PC-3 (cell line): ENCODE measurements around the gene RFX7. TPM values are rescaled to one million over a fixed set of nuclear protein-coding genes. Genes with fewer than 3 reads are reported as not detected.

Source experiments
- ATAC-seq: fragments of 200-7000 bp; cut with Tn5 transposase; 2 replicates; pipeline ENCODE4 v1.9.1; 2020; ENCODE audit warnings: mild to moderate bottlenecking, moderate library complexity
- BruUV-seq: library from RNA; stranded (reverse); fragments of 400-500 nt; replicated peaks from 2 replicates; lab custom pipeline; 2021; lab: Mats Ljungman, UMichigan
- CTCF ChIA-PET: fragments of 300-600 bp; sonication (Branson Sonifier 250); formaldehyde crosslinking; loops from one replicate; lab custom pipeline; 2022; ENCODE audit warnings: antibody characterized with exemption; lab: Charles Lee
- POLR2A ChIA-PET: fragments of 300-600 bp; sonication (Branson Sonifier 250); formaldehyde crosslinking; loops from one replicate; lab custom pipeline; 2022; ENCODE audit warnings: antibody characterized with exemption; ENCODE audit not compliant: unreplicated experiment; lab: Charles Lee
- DNase-seq: peaks from one replicate; pipeline ENCODE4 v3.0.0-alpha.2; 2015
- H2AFZ ChIP-seq: fragments of 300-600 bp; sonication (generic); 2 replicates; pipeline ENCODE4 v1.6.0; 2016; ENCODE audit warnings: antibody characterized with exemption, low read length
- H3F3A ChIP-seq: fragments of 300-600 bp; sonication (generic); one replicate; pipeline ENCODE4 v1.6.0; 2017; ENCODE audit warnings: antibody characterized with exemption, low read length, control low read depth, mild to moderate bottlenecking; ENCODE audit not compliant: unreplicated experiment
- H3K27ac ChIP-seq: fragments of 300-600 bp; sonication (generic); 2 replicates; pipeline ENCODE4 v1.5.1; 2016; ENCODE audit warnings: mild to moderate bottlenecking, low read length
- H3K27me3 ChIP-seq: fragments of 300-600 bp; sonication (generic); 2 replicates; pipeline ENCODE4 v1.6.1; 2016; ENCODE audit warnings: low read length, mixed read lengths
- H3K36me3 ChIP-seq: fragments of 300-600 bp; sonication (generic); 2 replicates; pipeline ENCODE4 v1.6.1; 2016; ENCODE audit warnings: low read depth, mixed run types, low read length, mixed read lengths
- H3K4me1 ChIP-seq: fragments of 300-600 bp; sonication (generic); 2 replicates; pipeline ENCODE4 v1.5.1; 2016; ENCODE audit warnings: low read length; ENCODE audit not compliant: insufficient read depth
- H3K4me2 ChIP-seq: fragments of 300-600 bp; sonication (generic); 2 replicates; pipeline ENCODE4 v1.6.0; 2016; ENCODE audit warnings: low read length
- H3K4me3 ChIP-seq: fragments of 300-600 bp; sonication (generic); 2 replicates; pipeline ENCODE4 v1.5.1; 2016; ENCODE audit warnings: mild to moderate bottlenecking, low read length, mixed read lengths
- H3K79me2 ChIP-seq: fragments of 300-600 bp; sonication (generic); 2 replicates; pipeline ENCODE4 v1.6.1; 2017; ENCODE audit warnings: low read length, mixed read lengths
- H3K9ac ChIP-seq: fragments of 300-600 bp; sonication (generic); 2 replicates; pipeline ENCODE4 v1.6.0; 2016; ENCODE audit warnings: mild to moderate bottlenecking, low read length
- H3K9me2 ChIP-seq: fragments of 300-600 bp; sonication (generic); replicated peaks from 2 replicates; pipeline ENCODE4 v1.6.1; 2016; ENCODE audit warnings: mixed run types, low read length, mixed read lengths
- H3K9me3 ChIP-seq: fragments of 300-600 bp; sonication (generic); 2 replicates; pipeline ENCODE4 v1.6.1; 2016; ENCODE audit warnings: low read length, mixed read lengths
- H4K20me1 ChIP-seq: fragments of 300-600 bp; sonication (generic); 2 replicates; pipeline ENCODE4 v1.6.1; 2016; ENCODE audit warnings: low read length, mixed read lengths
- CTCF ChIP-seq: fragments of 300-600 bp; sonication (generic); conservative IDR thresholded peaks from 2 replicates; pipeline ENCODE4 v1.5.1; 2017; ENCODE audit warnings: antibody characterized with exemption, low read depth, mild to moderate bottlenecking, low read length
- EZH2 ChIP-seq: fragments of 300-600 bp; sonication (generic); IDR thresholded peaks from one replicate; pipeline ENCODE4 v1.6.1; 2017; ENCODE audit warnings: antibody characterized with exemption, mild to moderate bottlenecking, low read length; ENCODE audit not compliant: unreplicated experiment
- EZH2phosphoT487 ChIP-seq: fragments of 300-600 bp; sonication (generic); IDR thresholded peaks from 2 replicates; pipeline ENCODE4 v1.6.1; 2018; ENCODE audit warnings: mild to moderate bottlenecking, antibody characterized with exemption, low read length, borderline replicate concordance
- intact Hi-C: fragments of 100-400 bp; cut with micrococcal nuclease; formaldehyde crosslinking; loops from 2 replicates; pipeline ENCODE4 v1.9.0; 2023
- total RNA-seq: library from RNA; depleted of rRNA; stranded (reverse); fragments of >200 nt; gene quantifications from 2 replicates; pipeline ENCODE4 v1.2.3, GENCODE V29; 2014

The RFX7 gene
- total RNA-seq, 1 experiment from 2014 or later = 2.8 TPM

GRCh38 chr15:56148064-56148463 lies 95.6 kb downstream of the RFX7 start:
- Histone ChIP-seq H4K20me1 (no peaks in the 10 kb centered on the region), H3F3A (no peaks in the 10 kb centered on the region), H3K36me3 (no peaks in the 10 kb centered on the region), H3K79me2 (no peaks in the 10 kb centered on the region), H3K9me3 (no peaks in the 10 kb centered on the region), H3K4me2 (no peak overlapping the region), H3K27me3 (no peaks in the 10 kb centered on the region), H2AFZ (no peak overlapping the region), H3K27ac (no peak overlapping the region), H3K9me2 (no peaks in the 10 kb centered on the region), H3K9ac (no peak overlapping the region), H3K4me1 (no peaks in the 10 kb centered on the region), H3K4me3 (no peak overlapping the region)
- ATAC-seq (no peak), DNase-seq (no peak)
- intact Hi-C loops = no loop called here
- ChIA-PET CTCF (no interaction called here), POLR2A (no interaction called here)
- BruUV-seq = no TSS peak
- TF ChIP-seq EZH2phosphoT487 (no peak), CTCF (no peak), EZH2 (no peak)

GRCh38 chr15:56146756-56147155 lies 96.9 kb downstream of the RFX7 start:
- TF ChIP-seq EZH2phosphoT487 = no peak
- TF ChIP-seq EZH2 = no peak
- TF ChIP-seq CTCF = no peak
- CTCF ChIA-PET = no interaction called here
- intact Hi-C loops = no loop called here
- H3K27me3 ChIP-seq = no peaks in the 10 kb centered on the region
- ATAC-seq (no peak), DNase-seq (no peak)
- H3F3A ChIP-seq = no peaks in the 10 kb centered on the region
- H3K9me3 ChIP-seq = no peaks in the 10 kb centered on the region
- no peak overlapping the region for H3K9ac ChIP-seq
- H3K4me2 ChIP-seq = no peak overlapping the region
- POLR2A ChIA-PET = no interaction called here
- H3K79me2 ChIP-seq = no peaks in the 10 kb centered on the region
- H2AFZ ChIP-seq = no peak overlapping the region
- H3K27ac ChIP-seq = no peak overlapping the region
- no peak overlapping the region for H3K4me3 ChIP-seq
- H3K36me3 ChIP-seq = no peaks in the 10 kb centered on the region
- no peaks in the 10 kb centered on the region for H3K4me1 ChIP-seq
- no peaks in the 10 kb centered on the region for H4K20me1 ChIP-seq
- no peaks in the 10 kb centered on the region for H3K9me2 ChIP-seq
- no TSS peak for BruUV-seq

- peaks cover 10% of the 10 kb centered on the region; the same call in 1 of the 2 replicates for H3K9me3 ChIP-seq
- H3K36me3 ChIP-seq = peaks cover 10% of the 10 kb centered on the region
- no peak for ATAC-seq
- H3K27me3 ChIP-seq = no peaks in the 10 kb centered on the region
- no peak overlapping the region for H2AFZ ChIP-seq
- TF ChIP-seq EZH2 = no peak
- no peak for TF ChIP-seq CTCF
- no peak for TF ChIP-seq EZH2phosphoT487
- no peaks in the 10 kb centered on the region for H4K20me1 ChIP-seq
- H3K4me1 ChIP-seq = no peaks in the 10 kb centered on the region
- H3K4me3 ChIP-seq = no peak overlapping the region
- no peak overlapping the region for H3K4me2 ChIP-seq
- DNase-seq = no peak
- no TSS peak for BruUV-seq
- no peak overlapping the region for H3K9ac ChIP-seq
- CTCF ChIA-PET = no interaction called here
- intact Hi-C loops = no loop called here
- H3K9me2 ChIP-seq = no peaks in the 10 kb centered on the region
- POLR2A ChIA-PET = no interaction called here
- H3K79me2 ChIP-seq = no peaks in the 10 kb centered on the region
- H3K27ac ChIP-seq = no peak overlapping the region
- no peaks in the 10 kb centered on the region for H3F3A ChIP-seq
Observed at GRCh38 chr15:56128081-56128480, 115.6 kb downstream of the RFX7 start.
